ENCODE measurements around the gene PTPN5.

The PTPN5 gene

DNA sequence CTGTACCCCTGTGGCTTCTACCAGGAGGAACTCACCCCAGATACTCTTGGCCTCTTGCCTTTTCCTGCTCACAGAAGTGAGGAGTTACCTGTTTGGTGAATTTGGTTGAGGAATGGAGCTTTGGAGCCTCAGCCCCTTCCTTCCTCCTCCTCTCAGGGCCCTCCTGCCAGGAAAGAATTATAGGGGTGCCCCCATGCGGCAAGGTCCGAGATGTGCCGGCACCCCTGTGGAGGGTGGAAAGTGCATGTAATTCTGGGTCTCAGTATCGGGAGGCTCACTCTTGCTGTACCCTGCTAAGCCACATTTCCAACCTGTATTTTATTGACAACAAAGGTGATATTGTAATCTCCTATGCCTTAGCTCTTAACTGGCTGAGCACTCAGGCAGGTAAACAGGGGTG, 51.9 kb downstream of the PTPN5 start:
- Histone ChIP-seq H3K4me1 (ENCODE audit: control insufficient read depth, insufficient read depth, low read length) (0 out of 2 replicates have a peak, but pooled peaks cover 2% of the 10 kb centered on the region), H3K36me3 (ENCODE audit: control insufficient read depth, insufficient read depth, low read length) (no peaks in the 10 kb centered on the region), H3K27ac (ENCODE audit: low read depth, low read length) (no peak overlapping the region), H3K9ac (ENCODE audit: low read length) (no peak overlapping the region), H3K4me3 (ENCODE audit: low read depth, low read length) (no peak overlapping the region), H3K9me3 (ENCODE audit: control insufficient read depth, insufficient read depth, low read depth, low read length) (no peaks in the 10 kb centered on the region), H3K27me3 (ENCODE audit: control insufficient read depth, insufficient read depth, low read length) (no peaks in the 10 kb centered on the region)

DNA sequence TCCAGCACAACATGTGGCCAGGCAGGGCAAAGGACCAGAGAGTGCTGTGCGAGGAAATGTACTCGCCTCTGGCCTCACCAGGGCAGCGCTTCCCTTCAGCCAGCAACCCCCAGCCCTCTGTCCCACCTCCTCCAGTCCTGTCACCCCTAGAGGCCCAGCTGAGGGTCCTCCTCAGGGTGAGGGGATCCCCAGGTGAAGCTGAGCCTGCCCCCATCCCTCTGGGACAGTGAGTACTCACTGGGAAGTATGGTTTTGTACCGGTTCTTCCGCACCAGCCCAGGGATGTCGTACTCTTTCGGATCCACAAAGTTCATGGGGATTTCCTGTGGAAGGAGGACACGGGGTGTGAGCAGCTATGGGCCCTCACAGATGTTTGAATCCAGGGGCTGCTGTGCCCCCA, 54.0 kb downstream of the PTPN5 start:
- Histone ChIP-seq H3K9ac (ENCODE audit: low read length) (no peak overlapping the region), H3K4me1 (ENCODE audit: control insufficient read depth, insufficient read depth, low read length) (0 out of 2 replicates have a peak, but pooled peaks cover 2% of the 10 kb centered on the region), H3K4me3 (ENCODE audit: low read depth, low read length) (no peak overlapping the region), H3K27ac (ENCODE audit: low read depth, low read length) (no peak overlapping the region), H3K9me3 (ENCODE audit: control insufficient read depth, insufficient read depth, low read depth, low read length) (no peaks in the 10 kb centered on the region), H3K36me3 (ENCODE audit: control insufficient read depth, insufficient read depth, low read length) (no peaks in the 10 kb centered on the region), H3K27me3 (ENCODE audit: control insufficient read depth, insufficient read depth, low read length) (no peaks in the 10 kb centered on the region)

GRCh38 chr11:18736590-18737148, 54.9 kb downstream of the PTPN5 start:
- Histone ChIP-seq H3K4me1 (ENCODE audit: control insufficient read depth, insufficient read depth, low read length) (0 out of 2 replicates have a peak, but pooled peaks cover 2% of the 10 kb centered on the region), H3K4me3 (ENCODE audit: low read depth, low read length) (no peak overlapping the region), H3K27me3 (ENCODE audit: control insufficient read depth, insufficient read depth, low read length) (no peaks in the 10 kb centered on the region), H3K27ac (ENCODE audit: low read depth, low read length) (no peak overlapping the region), H3K9ac (ENCODE audit: low read length) (no peak overlapping the region), H3K9me3 (ENCODE audit: control insufficient read depth, insufficient read depth, low read depth, low read length) (no peaks in the 10 kb centered on the region), H3K36me3 (ENCODE audit: control insufficient read depth, insufficient read depth, low read length) (no peaks in the 10 kb centered on the region)

- Histone ChIP-seq H3K4me1 (ENCODE audit: control insufficient read depth, insufficient read depth, low read length) (0 out of 2 replicates have a peak, but pooled peaks cover 2% of the 10 kb centered on the region), H3K9me3 (ENCODE audit: control insufficient read depth, insufficient read depth, low read depth, low read length) (no peaks in the 10 kb centered on the region), H3K36me3 (ENCODE audit: control insufficient read depth, insufficient read depth, low read length) (no peaks in the 10 kb centered on the region), H3K27me3 (ENCODE audit: control insufficient read depth, insufficient read depth, low read length) (no peaks in the 10 kb centered on the region), H3K9ac (ENCODE audit: low read length) (no peak overlapping the region), H3K27ac (ENCODE audit: low read depth, low read length) (no peak overlapping the region), H3K4me3 (ENCODE audit: low read depth, low read length) (no peak overlapping the region)
Measured at GRCh38 chr11:18733202-18733601, 58.4 kb downstream of the PTPN5 start.

DNA sequence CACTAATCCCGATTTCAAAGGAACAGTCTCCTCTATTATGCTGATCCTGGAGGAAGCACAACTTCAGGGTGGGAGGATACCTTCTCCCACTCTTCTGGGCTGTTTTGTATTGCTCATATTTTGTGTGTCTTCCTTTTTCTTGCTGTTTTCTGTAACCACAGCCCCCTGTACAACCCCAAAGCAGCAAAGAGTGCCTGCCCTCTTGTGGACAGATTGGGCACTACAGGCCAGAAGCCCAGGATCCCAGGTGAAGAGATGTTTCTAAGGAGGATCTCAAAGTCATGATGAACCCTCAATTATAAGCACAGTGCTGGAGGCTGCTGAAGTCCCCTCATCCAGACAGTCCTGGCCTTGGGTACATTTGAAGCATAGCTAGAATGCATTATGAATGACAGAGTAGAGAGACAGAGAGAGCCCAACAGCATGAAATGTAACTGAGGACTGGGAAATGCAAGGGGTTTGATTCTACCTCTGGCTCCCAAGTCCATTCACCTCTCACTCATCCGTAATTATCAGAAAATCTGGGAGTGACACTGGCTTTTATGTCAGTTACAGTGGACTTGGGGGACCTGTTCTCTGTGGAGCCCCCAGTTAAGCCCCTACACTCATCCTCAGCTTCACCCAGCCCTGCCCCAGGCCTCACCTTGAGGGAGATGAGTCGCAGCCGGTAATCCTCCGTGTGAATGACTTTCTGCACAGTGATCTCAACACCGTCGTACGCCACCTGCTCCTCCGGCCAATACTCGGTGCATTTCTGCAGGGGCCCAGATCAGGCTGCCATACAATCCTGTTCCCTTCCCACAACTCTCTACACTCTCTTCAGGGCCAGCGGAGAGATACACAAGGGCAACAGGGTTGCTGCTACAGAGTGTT, 59.4 kb downstream of the PTPN5 start:
- Histone ChIP-seq H3K36me3 (ENCODE audit: control insufficient read depth, insufficient read depth, low read length) (no peaks in the 10 kb centered on the region), H3K27me3 (ENCODE audit: control insufficient read depth, insufficient read depth, low read length) (no peaks in the 10 kb centered on the region), H3K4me3 (ENCODE audit: low read depth, low read length) (no peak overlapping the region), H3K9ac (ENCODE audit: low read length) (no peak overlapping the region), H3K27ac (ENCODE audit: low read depth, low read length) (no peak overlapping the region), H3K4me1 (ENCODE audit: control insufficient read depth, insufficient read depth, low read length) (peaks cover 9% of the 10 kb centered on the region; the same call in 1 of the 2 replicates), H3K9me3 (ENCODE audit: control insufficient read depth, insufficient read depth, low read depth, low read length) (no peaks in the 10 kb centered on the region)

DNA sequence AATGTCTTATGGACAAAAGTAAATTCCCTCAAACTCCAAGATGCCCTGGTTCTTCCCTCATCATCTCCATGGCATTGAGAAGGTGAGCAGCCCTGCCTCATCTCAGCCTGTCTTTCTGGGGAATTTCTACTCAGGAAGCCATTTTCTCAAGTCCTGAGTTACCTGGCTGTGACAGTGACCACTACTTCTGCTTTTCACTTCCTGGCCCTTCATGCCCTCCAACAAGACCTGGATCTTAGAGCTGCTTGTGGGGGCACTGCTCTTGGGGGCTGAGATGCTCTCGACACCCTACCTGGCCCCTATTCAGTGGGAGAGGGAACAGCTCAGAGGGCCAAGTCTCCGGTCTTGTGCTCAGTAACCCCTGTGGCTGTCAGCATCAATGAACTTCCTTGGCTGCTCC, 60.2 kb downstream of the PTPN5 start:
- peaks cover 10% of the 10 kb centered on the region for H3K4me1 ChIP-seq (ENCODE audit: control insufficient read depth, insufficient read depth, low read length)
- H3K4me3 ChIP-seq (ENCODE audit: low read depth, low read length) = no peak overlapping the region
- H3K27me3 ChIP-seq (ENCODE audit: control insufficient read depth, insufficient read depth, low read length) = no peaks in the 10 kb centered on the region
- H3K9me3 ChIP-seq (ENCODE audit: control insufficient read depth, insufficient read depth, low read depth, low read length) = no peaks in the 10 kb centered on the region
- H3K9ac ChIP-seq (ENCODE audit: low read length) = no peak overlapping the region
- no peaks in the 10 kb centered on the region for H3K36me3 ChIP-seq (ENCODE audit: control insufficient read depth, insufficient read depth, low read length)
- H3K27ac ChIP-seq (ENCODE audit: low read depth, low read length) = no peak overlapping the region

DNA sequence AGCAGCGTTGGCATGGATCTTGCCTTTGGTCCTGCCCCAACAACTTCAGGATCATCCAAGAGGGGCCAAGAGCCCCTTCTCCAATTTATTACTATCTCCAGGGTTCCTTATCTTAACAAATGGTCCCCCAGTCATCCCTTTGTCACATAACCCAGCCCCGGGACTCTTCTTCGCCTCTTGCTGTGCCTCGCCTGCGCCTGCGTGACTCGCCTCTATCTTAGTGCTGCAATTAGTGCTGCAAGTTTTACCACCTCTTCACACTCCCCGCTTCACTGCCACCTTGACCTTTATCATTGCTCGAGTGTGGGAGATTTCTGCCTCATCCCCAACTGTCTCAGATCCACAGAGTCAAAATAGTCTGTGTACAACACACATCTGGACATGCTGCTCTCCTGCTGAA, 61.6 kb downstream of the PTPN5 start:
- no peaks in the 10 kb centered on the region for H3K36me3 ChIP-seq (ENCODE audit: control insufficient read depth, insufficient read depth, low read length)
- H3K27ac ChIP-seq (ENCODE audit: low read depth, low read length) = no peak overlapping the region
- no peaks in the 10 kb centered on the region for H3K27me3 ChIP-seq (ENCODE audit: control insufficient read depth, insufficient read depth, low read length)

DNA sequence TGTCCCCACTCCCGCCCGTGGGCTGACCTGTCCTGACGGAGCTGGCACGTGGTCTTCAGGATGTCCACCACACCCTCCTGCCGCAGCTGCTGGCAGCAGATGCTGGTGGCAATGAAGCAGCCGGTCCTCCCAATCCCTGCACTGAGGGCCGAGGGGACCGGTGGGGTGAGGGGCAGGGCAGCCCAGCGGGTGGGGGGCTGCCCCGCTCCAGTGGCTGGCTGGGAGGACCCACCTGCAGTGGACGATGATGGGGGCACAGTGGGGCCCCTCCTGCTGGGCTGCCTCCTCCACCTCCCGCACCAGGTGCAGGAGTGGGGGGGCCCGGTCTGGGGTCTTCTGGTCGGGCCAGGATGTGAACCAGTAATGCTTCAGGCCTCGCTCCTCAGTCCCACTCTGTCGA, 62.2 kb downstream of the PTPN5 start:
- Histone ChIP-seq H3K36me3 (ENCODE audit: control insufficient read depth, insufficient read depth, low read length) (no peaks in the 10 kb centered on the region), H3K27ac (ENCODE audit: low read depth, low read length) (no peak overlapping the region), H3K9me3 (ENCODE audit: control insufficient read depth, insufficient read depth, low read depth, low read length) (no peaks in the 10 kb centered on the region), H3K9ac (ENCODE audit: low read length) (no peak overlapping the region), H3K27me3 (ENCODE audit: control insufficient read depth, insufficient read depth, low read length) (no peaks in the 10 kb centered on the region), H3K4me3 (ENCODE audit: low read depth, low read length) (no peak overlapping the region), H3K4me1 (ENCODE audit: control insufficient read depth, insufficient read depth, low read length) (peaks cover 16% of the 10 kb centered on the region)

More for the DNA sequence above, 61.6 kb downstream of the PTPN5 start:
- Histone ChIP-seq H3K4me1 (ENCODE audit: control insufficient read depth, insufficient read depth, low read length) (peaks cover 16% of the 10 kb centered on the region), H3K9ac (ENCODE audit: low read length) (no peak overlapping the region), H3K9me3 (ENCODE audit: control insufficient read depth, insufficient read depth, low read depth, low read length) (no peaks in the 10 kb centered on the region), H3K4me3 (ENCODE audit: low read depth, low read length) (no peak overlapping the region)

GRCh38 chr11:18728658-18729057, 62.9 kb downstream of the PTPN5 start:
- H3K9me3 ChIP-seq (ENCODE audit: control insufficient read depth, insufficient read depth, low read depth, low read length) = no peaks in the 10 kb centered on the region
- H3K4me1 ChIP-seq (ENCODE audit: control insufficient read depth, insufficient read depth, low read length) = peaks cover 16% of the 10 kb centered on the region
- no peaks in the 10 kb centered on the region for H3K27me3 ChIP-seq (ENCODE audit: control insufficient read depth, insufficient read depth, low read length)
- no peak overlapping the region for H3K9ac ChIP-seq (ENCODE audit: low read length)
- no peaks in the 10 kb centered on the region for H3K36me3 ChIP-seq (ENCODE audit: control insufficient read depth, insufficient read depth, low read length)
- no peak overlapping the region for H3K27ac ChIP-seq (ENCODE audit: low read depth, low read length)
- H3K4me3 ChIP-seq (ENCODE audit: low read depth, low read length) = no peak overlapping the region

DNA sequence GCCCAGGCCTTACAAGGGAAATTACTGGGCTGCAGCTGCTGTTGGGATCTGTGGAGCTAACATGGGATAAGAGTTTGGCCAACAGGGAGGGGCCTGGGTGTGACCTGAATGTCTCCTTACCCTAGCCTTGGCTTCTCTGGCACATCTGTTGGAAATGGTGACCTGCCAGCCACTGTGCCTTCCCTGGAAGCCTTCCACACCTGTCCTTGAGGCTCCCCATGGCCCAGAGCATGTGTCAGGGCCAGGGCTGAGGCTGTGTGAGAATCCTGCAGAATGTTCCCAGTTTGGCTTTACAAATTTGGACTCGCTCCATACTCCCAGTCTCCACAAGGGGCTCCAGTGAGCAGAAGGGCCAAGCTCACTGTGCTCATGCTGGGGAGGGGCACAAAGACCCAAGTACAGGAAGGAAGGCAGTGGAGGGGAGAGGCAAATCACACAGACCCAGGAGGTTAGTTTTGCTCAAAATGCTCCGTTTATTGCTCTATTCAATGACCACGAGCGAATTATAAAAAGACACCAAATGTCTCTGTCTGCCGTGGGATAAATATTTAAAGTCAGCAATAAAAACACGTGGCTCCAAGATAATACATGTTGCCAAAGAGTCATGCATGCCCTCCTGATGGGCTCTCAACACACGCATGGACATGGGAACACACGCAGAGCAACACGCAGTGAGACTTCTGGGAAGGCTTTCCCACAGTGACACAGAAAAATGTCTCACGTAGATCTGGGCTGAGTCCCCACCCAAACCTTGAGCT, 63.9 kb downstream of the PTPN5 start:
- no peak overlapping the region for H3K9ac ChIP-seq (ENCODE audit: low read length)
- no peak overlapping the region for H3K27ac ChIP-seq (ENCODE audit: low read depth, low read length)

GRCh38 chr11:18726040-18726439, 65.6 kb downstream of the PTPN5 start, which contains the start of gene IGSF22:
Gene IGSF22, minus strand, starts transcription at chr11:18726188. Its CDS starts 1,952 bp downstream, at chr11:18724236.
- no peak within 1 kb of the TSS for H3K27ac ChIP-seq (ENCODE audit: low read depth, low read length)
- no peak within 1 kb of the TSS for H3K4me3 ChIP-seq (ENCODE audit: low read depth, low read length)
- no peak within 1 kb of the TSS for H3K9ac ChIP-seq (ENCODE audit: low read length)
- no peaks in the 10 kb centered on the region for H3K27me3 ChIP-seq (ENCODE audit: control insufficient read depth, insufficient read depth, low read length)
- no peaks in the 10 kb centered on the region for H3K9me3 ChIP-seq (ENCODE audit: control insufficient read depth, insufficient read depth, low read depth, low read length)
- no peaks in the 10 kb centered on the region for H3K36me3 ChIP-seq (ENCODE audit: control insufficient read depth, insufficient read depth, low read length)
- H3K4me1 ChIP-seq (ENCODE audit: control insufficient read depth, insufficient read depth, low read length) = peaks cover 16% of the 10 kb centered on the region

More for the DNA sequence above, 63.9 kb downstream of the PTPN5 start:
- Histone ChIP-seq H3K36me3 (ENCODE audit: control insufficient read depth, insufficient read depth, low read length) (no peaks in the 10 kb centered on the region), H3K4me3 (ENCODE audit: low read depth, low read length) (no peak overlapping the region), H3K27me3 (ENCODE audit: control insufficient read depth, insufficient read depth, low read length) (no peaks in the 10 kb centered on the region), H3K4me1 (ENCODE audit: control insufficient read depth, insufficient read depth, low read length) (peaks cover 16% of the 10 kb centered on the region), H3K9me3 (ENCODE audit: control insufficient read depth, insufficient read depth, low read depth, low read length) (no peaks in the 10 kb centered on the region)
